22Rv1 (cell line): Measurements from ENCODE around the gene TIMM22.

Source experiments
- CTCF ChIP-seq: fragments of 450-650 bp; IDR thresholded peaks from 2 replicates; pipeline ENCODE4 v1.5.1; 2017; ENCODE audit warnings: mild to moderate bottlenecking
- ZFX ChIP-seq: fragments of 450-650 bp; IDR thresholded peaks from 2 replicates; pipeline ENCODE4 v1.6.1; 2017; ENCODE audit warnings: antibody characterized with exemption, borderline replicate concordance

- no peak for TF ChIP-seq ZFX
- TF ChIP-seq CTCF = no peak
Observed at GRCh38 chr17:1042486-1042885, 45.6 kb downstream of the TIMM22 start.
